B cell (primary cell): ENCODE results near the gene TRMT2A. TPM values are rescaled to one million over a fixed set of nuclear protein-coding genes. Genes with fewer than 3 reads are reported as not detected.

Source experiments
- ATAC-seq: fragments of 200-7000 bp; cut with Tn5 transposase; one replicate; pipeline ENCODE4 v1.10.0; 2021; ENCODE audit warnings: low read depth, mild to moderate bottlenecking, moderate number of reproducible peaks, moderate library complexity
- CTCF ChIA-PET: fragments of 350-600 bp; sonication (Branson Sonifier 250); formaldehyde crosslinking; loops from one replicate; lab custom pipeline; 2021; ENCODE audit warnings: antibody characterized with exemption, inconsistent platforms; lab: Charles Lee
- POLR2A ChIA-PET: fragments of 350-600 bp; sonication (Branson Sonifier 250); formaldehyde crosslinking; loops from one replicate; lab custom pipeline; 2021; ENCODE audit warnings: antibody characterized with exemption; lab: Charles Lee
- DNase-seq: peaks from one replicate; pipeline ENCODE4 v3.0.0; 2013
- H2AFZ ChIP-seq: 2 replicates; pipeline ENCODE4 v1.6.1; 2012; ENCODE audit warnings: mild to moderate bottlenecking, low read depth, low read length; ENCODE audit not compliant: insufficient read depth, poor library complexity, severe bottlenecking
- H3K27ac ChIP-seq, 2 donors: 1 replicate in 1 of 2; 2 replicates in 1 of 2; pipeline ENCODE4 v1.5.1; 2012 to 2013; ENCODE audit warnings: low read length in 2 of 2, mild to moderate bottlenecking in 2 of 2, moderate library complexity in 1 of 2
- H3K27me3 ChIP-seq, 4 experiments: fragments of 200-600 bp in 1 of 4; sonication (generic) in 1 of 4; replicated peaks in 1 of 4; 1 replicate in 2 of 4; 2 replicates in 2 of 4; pipeline versions ENCODE4 v1.6.1 to v1.7.0; 2013 to 2016; ENCODE audit warnings: low read length in 3 of 4, mild to moderate bottlenecking in 2 of 4, mixed read lengths in 1 of 4, moderate library complexity in 1 of 4; ENCODE audit not compliant: insufficient read depth in 4 of 4, control insufficient read depth in 3 of 4; ENCODE audit errors: control extremely low read depth in 1 of 4
- H3K36me3 ChIP-seq, 2 experiments: replicated peaks in 1 of 2; 1 replicate in 1 of 2; 2 replicates in 1 of 2; pipeline versions ENCODE4 v1.6.1 to v1.7.1; 2013; ENCODE audit warnings: low read length in 1 of 2; ENCODE audit not compliant: insufficient read depth in 2 of 2, control insufficient read depth in 1 of 2; ENCODE audit errors: control extremely low read depth in 1 of 2, extremely low read depth in 1 of 2
- H3K4me1 ChIP-seq, 2 donors: fragments of 200-600 bp in 1 of 2; sonication (generic) in 1 of 2; 1 replicate in 1 of 2; 2 replicates in 1 of 2; pipeline versions ENCODE4 v1.5.1 to v1.6.1; 2013 to 2017; ENCODE audit warnings: low read length in 2 of 2; ENCODE audit not compliant: control insufficient read depth in 2 of 2, insufficient read depth in 2 of 2
- H3K4me2 ChIP-seq: replicated peaks from 2 replicates; pipeline ENCODE3; 2012; ENCODE audit warnings: mild to moderate bottlenecking, low read depth, low read length; ENCODE audit not compliant: poor library complexity, severe bottlenecking
- H3K4me3 ChIP-seq, 5 experiments: fragments of 200-600 bp in 1 of 5; sonication (generic) in 1 of 5; 1 replicate in 3 of 5; 2 replicates in 2 of 5; pipeline versions ENCODE4 v1.5.1 to v1.7.0; 2011 to 2016; ENCODE audit warnings: low read length in 4 of 5, mild to moderate bottlenecking in 4 of 5, low read depth in 2 of 5, control low read depth in 1 of 5, moderate library complexity in 1 of 5; ENCODE audit not compliant: insufficient read depth in 1 of 5; ENCODE audit errors: control extremely low read depth in 1 of 5, extremely low read depth in 1 of 5
- H3K79me2 ChIP-seq: fragments of 200-600 bp; sonication (generic); one replicate; pipeline ENCODE4 v1.6.0; 2016; ENCODE audit warnings: low read length; ENCODE audit not compliant: control insufficient read depth, insufficient read depth
- H3K9ac ChIP-seq: fragments of 200-600 bp; sonication (generic); 2 replicates; pipeline ENCODE4 v1.6.1; 2017; ENCODE audit warnings: mild to moderate bottlenecking, low read length, moderate library complexity
- H3K9me3 ChIP-seq, 3 donors: one replicate each; pipeline versions ENCODE4 v1.6.1 to v1.7.1; 2013; ENCODE audit warnings: low read length in 2 of 3; ENCODE audit not compliant: control insufficient read depth in 2 of 3, insufficient read depth in 1 of 3; ENCODE audit errors: control extremely low read depth in 1 of 3
- H4K20me1 ChIP-seq: 2 replicates; pipeline ENCODE4 v1.6.0; 2012; ENCODE audit warnings: mild to moderate bottlenecking, low read length; ENCODE audit not compliant: insufficient read depth, control insufficient read depth, poor library complexity, severe bottlenecking
- H3K27ac Mint-ChIP-seq: one replicate; pipeline ENCODE4 v1.8.0; 2021; ENCODE audit warnings: mixed read lengths
- H3K27me3 Mint-ChIP-seq: one replicate; pipeline ENCODE4 v1.8.0; 2021; ENCODE audit warnings: mixed read lengths
- H3K4me1 Mint-ChIP-seq: one replicate; pipeline ENCODE4 v1.8.0; 2021; ENCODE audit warnings: mixed read lengths
- H3K4me3 Mint-ChIP-seq: one replicate; pipeline ENCODE4 v1.8.0; 2021; ENCODE audit warnings: mixed read lengths
- H3K9me3 Mint-ChIP-seq: one replicate; pipeline ENCODE4 v1.8.0; 2022; ENCODE audit warnings: mixed read lengths; ENCODE audit not compliant: insufficient read depth
- EZH2 ChIP-seq: IDR thresholded peaks from 2 replicates; pipeline ENCODE4 v1.6.1; 2012; ENCODE audit warnings: borderline replicate concordance, low read depth, mild to moderate bottlenecking, moderate library complexity, low read length; ENCODE audit not compliant: insufficient read depth, poor library complexity, severe bottlenecking
- WGBS: methylation state at CpG from one replicate; pipeline ENCODE4 v1.1.5; 2013; ENCODE audit warnings: missing lambda C conversion rate; ENCODE audit not compliant: insufficient coverage; 5-methylcytosine and 5-hydroxymethylcytosine counted together
- intact Hi-C: fragments of 100-400 bp; cut with micrococcal nuclease; formaldehyde crosslinking; loops from one replicate; pipeline ENCODE4 v1.10.0; 2022
- polyA plus RNA-seq: library from polyadenylated mRNA; depleted of rRNA; stranded (reverse); fragments of >200 nt; gene quantifications from 2 replicates; pipeline ENCODE4 v1.2.3, GENCODE V29; 2012
- total RNA-seq, 2 donors: library from RNA; stranded (reverse); fragments of 120-200 nt in 1 of 2; gene quantifications; 1 replicate in 1 of 2; 2 replicates in 1 of 2; pipeline versions ENCODE4 v1.2.3 to v1.2.4, GENCODE V29; 2013 to 2022
- TF ChIP-seq, protein P1 (sequence below): fragments of 200-600 bp; IDR thresholded peaks from one replicate; pipeline ENCODE4 v1.8.0; 2022; ENCODE audit warnings: antibody characterized with exemption, mild to moderate bottlenecking

Gene TRMT2A
- total and polyA plus RNA-seq, 2 donors (not counting 1 experiment from before 2014, with no cell fraction given), result 95.7 to 144 TPM

DNA sequence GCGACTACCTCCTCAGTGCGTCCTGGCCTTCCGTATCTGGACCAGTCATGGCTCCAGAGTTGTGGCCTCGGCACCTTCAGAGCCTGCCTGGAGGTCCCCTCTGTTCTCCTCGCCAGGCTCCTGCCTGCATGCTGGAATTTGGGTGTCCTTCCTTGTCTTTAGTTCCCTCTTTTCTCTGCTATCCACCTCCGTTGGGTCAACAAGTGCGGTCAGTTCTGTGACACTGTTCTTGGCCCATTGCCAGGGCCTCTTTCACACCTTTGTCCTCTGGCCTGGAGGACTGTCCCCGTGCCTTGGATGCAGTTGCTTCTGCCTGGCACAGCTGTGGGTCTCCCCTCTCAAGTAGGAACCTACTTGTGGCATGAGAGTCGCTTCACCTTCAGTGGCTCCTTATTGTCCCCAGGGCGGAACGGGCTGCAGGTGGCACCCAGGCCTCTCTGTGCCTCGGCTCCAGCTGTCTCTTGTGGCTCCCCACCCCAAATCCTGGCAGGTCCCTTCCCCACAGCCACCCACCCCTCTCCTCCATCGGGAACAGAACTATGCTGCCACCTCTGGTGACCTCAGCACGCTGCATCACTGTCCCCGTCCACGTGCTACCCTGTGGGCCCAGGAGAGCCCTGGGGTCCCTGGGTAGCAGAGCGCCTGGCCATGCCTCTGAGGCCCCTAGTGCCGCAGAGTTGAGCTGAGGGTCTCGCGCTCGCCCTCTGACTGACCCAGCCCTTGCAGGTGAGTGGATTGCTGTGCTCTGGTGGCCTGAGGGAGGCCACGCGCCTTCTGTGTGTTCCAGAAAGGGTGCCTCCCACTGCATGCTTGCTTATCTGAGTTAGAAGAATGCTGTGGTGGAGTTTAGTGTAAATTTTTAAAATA, 32.2 kb downstream of the TRMT2A start:
- no peaks in the 10 kb centered on the region for H3K27me3 ChIP-seq
- Mint-ChIP-seq H3K4me1 (peaks cover 34% of the 10 kb centered on the region), H3K4me3 (no peak overlapping the region), H3K9me3 (no peaks in the 10 kb centered on the region), H3K27me3 (no peaks in the 10 kb centered on the region), H3K27ac (no peak overlapping the region)
- no peak overlapping the region for H3K27ac ChIP-seq
- no peak overlapping the region for H3K4me3 ChIP-seq
- ChIA-PET POLR2A (no interaction called here), CTCF (interaction anchor here (1.3 kb wide), 1 partner anchor 113 kb away, joined by 3 read pairs; no protein-coding TSS in a partner anchor)
- TF ChIP-seq, protein P1, sequence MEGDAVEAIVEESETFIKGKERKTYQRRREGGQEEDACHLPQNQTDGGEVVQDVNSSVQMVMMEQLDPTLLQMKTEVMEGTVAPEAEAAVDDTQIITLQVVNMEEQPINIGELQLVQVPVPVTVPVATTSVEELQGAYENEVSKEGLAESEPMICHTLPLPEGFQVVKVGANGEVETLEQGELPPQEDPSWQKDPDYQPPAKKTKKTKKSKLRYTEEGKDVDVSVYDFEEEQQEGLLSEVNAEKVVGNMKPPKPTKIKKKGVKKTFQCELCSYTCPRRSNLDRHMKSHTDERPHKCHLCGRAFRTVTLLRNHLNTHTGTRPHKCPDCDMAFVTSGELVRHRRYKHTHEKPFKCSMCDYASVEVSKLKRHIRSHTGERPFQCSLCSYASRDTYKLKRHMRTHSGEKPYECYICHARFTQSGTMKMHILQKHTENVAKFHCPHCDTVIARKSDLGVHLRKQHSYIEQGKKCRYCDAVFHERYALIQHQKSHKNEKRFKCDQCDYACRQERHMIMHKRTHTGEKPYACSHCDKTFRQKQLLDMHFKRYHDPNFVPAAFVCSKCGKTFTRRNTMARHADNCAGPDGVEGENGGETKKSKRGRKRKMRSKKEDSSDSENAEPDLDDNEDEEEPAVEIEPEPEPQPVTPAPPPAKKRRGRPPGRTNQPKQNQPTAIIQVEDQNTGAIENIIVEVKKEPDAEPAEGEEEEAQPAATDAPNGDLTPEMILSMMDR, result peak; percentile 11
- TF ChIP-seq EZH2, result no peak
- ATAC-seq (no peak), DNase-seq (no peak)
- no peak overlapping the region for H3K4me2 ChIP-seq
- H3K36me3 ChIP-seq, result peaks cover 3 to 35% of the 10 kb centered on the region in 2 experiments
- H2AFZ ChIP-seq, result no peak overlapping the region
- no peak overlapping the region for H3K9ac ChIP-seq
- WGBS, result 91% methylated on average over 23 of the region's 23 CpGs
- peaks cover 9 to 13% of the 10 kb centered on the region in 2 donors for H3K4me1 ChIP-seq
- intact Hi-C loops, result loop anchor here (10.0 kb wide), 1 partner anchor 230 kb away; the partner anchor contains the start of genes GNB1L and RTL10
- H4K20me1 ChIP-seq, result peaks cover 26% of the 10 kb centered on the region
- no peaks in the 10 kb centered on the region for H3K9me3 ChIP-seq
- peaks cover 57% of the 10 kb centered on the region for H3K79me2 ChIP-seq
